Testis (tissue), 3 donors: ENCODE data around the gene WNT3. TPM values are rescaled to one million over a fixed set of nuclear protein-coding genes. Genes with fewer than 3 reads are reported as not detected.

Experiments
- DNase-seq: peaks from one replicate; pipeline ENCODE4 v3.0.0-alpha.2; 2019
- H3K27ac ChIP-seq, 2 donors: fragments of 200-600 bp; sonication (generic); one replicate each; pipeline ENCODE4 v1.5.1; 2019
- H3K27me3 ChIP-seq: fragments of 200-600 bp; sonication (generic); one replicate; pipeline ENCODE4 v1.5.1; 2019
- H3K36me3 ChIP-seq: fragments of 200-600 bp; sonication (generic); one replicate; pipeline ENCODE4 v1.5.1; 2017; ENCODE audit warnings: low read depth; ENCODE audit errors: missing control alignments
- H3K4me1 ChIP-seq: fragments of 200-600 bp; sonication (generic); one replicate; pipeline ENCODE4 v1.5.1; 2019
- H3K4me3 ChIP-seq, 2 donors: fragments of 200-600 bp; sonication (generic); one replicate each; pipeline ENCODE4 v1.5.1; 2017 to 2019
- H3K9me3 ChIP-seq: fragments of 200-600 bp; sonication (generic); one replicate; pipeline ENCODE4 v1.5.1; 2017
- POLR2A ChIP-seq: fragments of 450-650 bp; IDR thresholded peaks from one replicate; pipeline ENCODE4 v1.6.1; 2017; ENCODE audit warnings: antibody characterized with exemption, mild to moderate bottlenecking, moderate library complexity
- WGBS, 2 donors: methylation state at CpG; one replicate each; pipeline ENCODE4 v1.1.5; 2018; 5-methylcytosine and 5-hydroxymethylcytosine counted together
- intact Hi-C: fragments of 100-400 bp; cut with DNase I; formaldehyde crosslinking; loops from one replicate; pipeline ENCODE4 v1.15.1; 2023; ENCODE audit warnings: low total_unique reads
- polyA plus RNA-seq: library from polyadenylated mRNA; stranded (reverse); fragments of 350-450 nt; fragmentation: Illumina TruSeq; extraction: RNeasy Lipid Tissue Mini Kit (QIAGEN cat#74804); gene quantifications from one replicate; pipeline ENCODE4 v1.2.3, GENCODE V29; 2014; ENCODE audit warnings: low read depth, low replicate concordance; ENCODE audit not compliant: insufficient read depth
- total RNA-seq, 2 donors: library from RNA; depleted of rRNA; stranded (reverse); fragments of >200 nt; gene quantifications; one replicate each; pipeline ENCODE4 v1.2.3, GENCODE V29; 2016
- TF ChIP-seq, protein P1 (sequence below), 3 experiments: fragments of 450-650 bp in 2 of 3; fragments of 200-600 bp in 1 of 3; sonication (generic) in 1 of 3; IDR thresholded peaks; one replicate each; pipeline ENCODE4 v1.5.1; 2016 to 2019; ENCODE audit warnings: antibody characterized with exemption in 3 of 3, mild to moderate bottlenecking in 2 of 3, moderate library complexity in 1 of 3

Gene WNT3
- total and polyA plus RNA-seq, 3 donors from 2014 or later, result 6.4 to 9.8 (median 7.7) TPM

DNA sequence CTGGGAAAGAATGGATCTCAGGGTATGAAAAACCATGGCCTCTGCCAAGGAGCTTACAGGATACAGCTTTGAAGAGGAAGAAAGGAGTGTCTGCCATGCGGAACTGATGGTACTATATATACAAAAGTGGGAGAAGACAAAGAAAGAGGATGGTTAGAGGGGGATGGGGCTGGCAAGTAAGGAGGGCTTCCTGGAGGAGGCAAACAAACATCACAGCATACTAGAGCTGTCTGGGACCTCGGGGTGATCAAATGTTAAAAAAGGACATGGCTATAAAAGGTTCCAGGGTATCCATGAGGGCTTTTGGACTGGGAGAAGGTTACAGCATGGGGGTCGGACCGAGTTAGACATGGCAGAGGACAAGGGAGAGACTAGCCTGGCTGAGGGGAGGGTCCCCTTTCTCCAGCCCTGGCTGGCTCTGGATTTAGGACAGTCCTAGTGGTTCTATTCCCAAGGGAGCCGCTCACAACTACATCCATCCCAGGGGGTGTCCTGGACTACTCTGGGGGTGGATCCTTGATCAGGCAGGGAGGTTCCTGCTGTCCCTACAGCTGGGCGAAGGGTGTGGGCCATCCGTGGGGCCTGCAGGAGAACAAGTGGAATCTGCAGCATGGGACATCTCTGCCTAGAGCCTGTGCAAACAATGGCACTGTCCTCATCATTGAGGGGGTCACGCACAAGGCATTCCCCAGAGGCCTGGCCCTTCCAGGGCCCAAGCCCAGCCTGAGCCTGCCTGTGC, 45.1 kb upstream of the WNT3 start:
- Histone ChIP-seq H3K27ac (no peak overlapping the region), H3K36me3 (no peaks in the 10 kb centered on the region), H3K4me3 (no peak overlapping the region), H3K9me3 (no peaks in the 10 kb centered on the region), H3K4me1 (no peaks in the 10 kb centered on the region), H3K27me3 (no peaks in the 10 kb centered on the region)
- 86 to 89% methylated on average over 6 to 8 of the region's 8 CpGs for WGBS, 2 donors
- no peak for DNase-seq
- intact Hi-C loops, result no loop called here
- no peak for TF ChIP-seq POLR2A
- TF ChIP-seq, protein P1, sequence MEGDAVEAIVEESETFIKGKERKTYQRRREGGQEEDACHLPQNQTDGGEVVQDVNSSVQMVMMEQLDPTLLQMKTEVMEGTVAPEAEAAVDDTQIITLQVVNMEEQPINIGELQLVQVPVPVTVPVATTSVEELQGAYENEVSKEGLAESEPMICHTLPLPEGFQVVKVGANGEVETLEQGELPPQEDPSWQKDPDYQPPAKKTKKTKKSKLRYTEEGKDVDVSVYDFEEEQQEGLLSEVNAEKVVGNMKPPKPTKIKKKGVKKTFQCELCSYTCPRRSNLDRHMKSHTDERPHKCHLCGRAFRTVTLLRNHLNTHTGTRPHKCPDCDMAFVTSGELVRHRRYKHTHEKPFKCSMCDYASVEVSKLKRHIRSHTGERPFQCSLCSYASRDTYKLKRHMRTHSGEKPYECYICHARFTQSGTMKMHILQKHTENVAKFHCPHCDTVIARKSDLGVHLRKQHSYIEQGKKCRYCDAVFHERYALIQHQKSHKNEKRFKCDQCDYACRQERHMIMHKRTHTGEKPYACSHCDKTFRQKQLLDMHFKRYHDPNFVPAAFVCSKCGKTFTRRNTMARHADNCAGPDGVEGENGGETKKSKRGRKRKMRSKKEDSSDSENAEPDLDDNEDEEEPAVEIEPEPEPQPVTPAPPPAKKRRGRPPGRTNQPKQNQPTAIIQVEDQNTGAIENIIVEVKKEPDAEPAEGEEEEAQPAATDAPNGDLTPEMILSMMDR (IDR thresholded peaks at IDR 0.05), result no peak

DNA sequence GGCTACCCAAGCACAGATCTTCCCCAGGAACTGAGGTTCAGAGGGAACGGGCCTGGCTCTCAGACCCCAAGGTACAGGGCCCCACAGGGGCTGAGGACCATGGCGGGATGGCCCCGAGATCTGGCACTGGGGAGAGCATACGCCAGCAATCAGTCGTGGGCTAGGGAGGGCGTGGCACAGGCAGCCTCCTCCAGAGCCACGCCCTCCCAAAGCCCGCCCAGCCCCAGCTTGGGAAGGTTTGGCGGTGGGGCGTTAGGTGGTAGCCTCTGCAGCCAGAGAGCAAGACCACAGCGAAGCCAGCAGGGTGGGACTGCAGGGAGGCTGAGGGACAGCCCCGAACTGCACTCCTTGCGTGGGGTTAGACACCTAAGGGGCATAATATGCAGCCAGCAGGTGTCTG, 44.5 kb upstream of the WNT3 start:
- no peaks in the 10 kb centered on the region for H3K9me3 ChIP-seq
- no peak overlapping the region for H3K4me3 ChIP-seq
- no peaks in the 10 kb centered on the region for H3K36me3 ChIP-seq
- H3K27me3 ChIP-seq, result no peaks in the 10 kb centered on the region
- 11 to 38% methylated on average over 6 to 12 of the region's 13 CpGs for WGBS, 2 donors
- no peak for TF ChIP-seq POLR2A
- TF ChIP-seq, protein P1 (IDR thresholded peaks at IDR 0.05), result no peak
- no peaks in the 10 kb centered on the region for H3K4me1 ChIP-seq
- no peak for DNase-seq
- intact Hi-C loops, result no loop called here
- no peak overlapping the region for H3K27ac ChIP-seq

DNA sequence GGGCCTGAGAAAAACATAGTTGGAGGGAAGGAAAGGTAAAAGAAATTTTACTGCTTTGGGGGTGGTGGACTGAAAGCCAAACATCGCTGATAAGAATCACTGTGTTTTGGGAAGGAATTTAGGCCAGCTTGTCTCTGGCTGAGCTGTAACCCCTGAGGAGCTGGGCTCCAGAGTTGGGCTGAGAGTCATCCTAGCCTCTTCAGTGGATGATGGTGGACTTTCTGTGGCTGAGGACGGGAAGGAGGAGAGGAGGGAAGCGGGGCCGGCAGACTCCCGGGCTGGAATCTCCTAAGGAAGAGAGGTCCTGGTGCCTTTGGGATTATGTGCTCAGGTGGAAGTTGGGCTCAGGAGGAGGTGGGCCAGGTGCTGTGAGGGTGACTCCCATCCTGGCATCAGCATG, 41.5 kb upstream of the WNT3 start:
- H3K4me3 ChIP-seq, result no peak overlapping the region
- no peaks in the 10 kb centered on the region for H3K4me1 ChIP-seq
- no peaks in the 10 kb centered on the region for H3K36me3 ChIP-seq
- intact Hi-C loops, result no loop called here
- H3K9me3 ChIP-seq, result no peaks in the 10 kb centered on the region
- TF ChIP-seq POLR2A, result no peak
- TF ChIP-seq, protein P1 (IDR thresholded peaks at IDR 0.05), result no peak
- no peaks in the 10 kb centered on the region for H3K27me3 ChIP-seq
- DNase-seq, result no peak
- 72 to 74% methylated on average over 5 of the region's 5 CpGs for WGBS, 2 donors
- no peak overlapping the region for H3K27ac ChIP-seq

DNA sequence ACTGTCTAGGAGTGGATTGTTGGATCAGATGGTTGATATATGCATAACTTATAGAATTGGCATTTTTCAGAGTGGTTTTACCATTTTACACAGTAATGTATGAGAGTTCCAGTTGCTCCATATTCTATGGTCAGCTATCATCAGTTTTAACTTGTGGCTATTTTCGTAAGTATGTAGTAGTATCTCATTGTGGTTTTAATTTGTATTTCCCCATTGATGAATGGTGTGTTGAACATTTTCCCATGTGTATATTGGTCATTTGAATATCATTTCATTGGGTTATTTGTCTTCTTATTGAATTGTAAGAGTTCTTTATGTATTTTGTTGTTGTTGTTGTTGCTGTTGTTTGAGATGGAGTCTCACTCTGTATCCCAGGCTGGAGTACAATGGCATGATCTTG, 39.1 kb upstream of the WNT3 start:
- TF ChIP-seq, protein P1 (IDR thresholded peaks at IDR 0.05), result no peak
- TF ChIP-seq POLR2A, result no peak

DNA sequence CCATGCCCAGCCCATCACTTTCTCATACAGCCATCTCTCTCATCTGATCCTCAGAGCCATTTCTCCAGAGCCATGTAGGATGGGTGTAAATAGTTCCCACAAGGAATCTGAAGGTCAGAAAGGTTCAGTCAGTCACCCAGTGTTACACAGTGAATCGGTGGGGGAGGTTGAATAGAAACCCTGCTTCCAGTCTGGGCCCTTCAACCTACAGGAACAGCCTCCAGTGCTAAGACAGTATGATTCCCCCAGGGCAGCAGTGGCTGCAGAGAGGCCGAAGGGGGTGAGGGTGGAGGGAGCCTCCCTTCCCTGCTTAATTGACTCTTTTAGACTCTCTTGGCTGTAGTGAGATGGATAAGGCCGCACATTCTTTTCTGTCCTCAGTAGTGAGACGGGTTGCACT, 36.5 kb upstream of the WNT3 start:
- TF ChIP-seq, protein P1 (IDR thresholded peaks at IDR 0.05), result no peak
- TF ChIP-seq POLR2A, result no peak
- Histone ChIP-seq H3K27ac (no peak overlapping the region), H3K27me3 (peaks cover 4% of the 10 kb centered on the region), H3K36me3 (no peaks in the 10 kb centered on the region), H3K4me1 (peaks cover 6% of the 10 kb centered on the region), H3K9me3 (no peaks in the 10 kb centered on the region), H3K4me3 (no peak overlapping the region)
- DNase-seq, result no peak
- intact Hi-C loops, result no loop called here
- WGBS, 2 donors, result 65 to 66% methylated on average over 2 to 4 of the region's 4 CpGs

More for the DNA sequence above, 39.1 kb upstream of the WNT3 start:
- Histone ChIP-seq H3K9me3 (no peaks in the 10 kb centered on the region), H3K27me3 (no peaks in the 10 kb centered on the region), H3K4me3 (no peak overlapping the region), H3K36me3 (no peaks in the 10 kb centered on the region), H3K4me1 (no peaks in the 10 kb centered on the region), H3K27ac (no peak overlapping the region)
- intact Hi-C loops, result no loop called here
- no peak for DNase-seq
- WGBS, 2 donors, result 96% methylated on average over 1 of the region's 1 CpG
